ENCODE measurements around the gene DPF3.
A peak's percentile ranks its signal among the peaks of the same experiment; 100 is the strongest.

DPF3 gene

GRCh38 chr14:72839753-72840607 is 53.9 kb downstream of the DPF3 start:
- no peak for DNase-seq (ENCODE audit: low spot score)

GRCh38 chr14:72839351-72839750 is 54.5 kb downstream of the DPF3 start:
- DNase-seq (ENCODE audit: low spot score) = no peak

GRCh38 chr14:72836085-72836484 is 57.8 kb downstream of the DPF3 start:
- DNase-seq (ENCODE audit: low spot score) = no peak

- no peak for DNase-seq (ENCODE audit: low spot score)
Observed at GRCh38 chr14:72833174-72833573, 60.7 kb downstream of the DPF3 start.

- no peak for DNase-seq (ENCODE audit: low spot score)
Observed at GRCh38 chr14:72830786-72831594, 62.9 kb downstream of the DPF3 start.

- DNase-seq (ENCODE audit: low spot score) = no peak
Observed at GRCh38 chr14:72830356-72830755, 63.5 kb downstream of the DPF3 start.

- DNase-seq (ENCODE audit: low spot score) = no peak
Observed at GRCh38 chr14:72828604-72829003, 65.3 kb downstream of the DPF3 start.

GRCh38 chr14:72826039-72826438 is 67.9 kb downstream of the DPF3 start:
- no peak for DNase-seq (ENCODE audit: low spot score)

- no peak for DNase-seq (ENCODE audit: low spot score)
Observed at GRCh38 chr14:72825486-72825885, 68.4 kb downstream of the DPF3 start.

- DNase-seq (ENCODE audit: low spot score) = no peak
Observed at GRCh38 chr14:72824051-72824450, 69.8 kb downstream of the DPF3 start.

GRCh38 chr14:72822946-72823611 is 70.8 kb downstream of the DPF3 start:
- no peak for DNase-seq (ENCODE audit: low spot score)

GRCh38 chr14:72818998-72819397 is 74.9 kb downstream of the DPF3 start:
- no peak for DNase-seq (ENCODE audit: low spot score)

GRCh38 chr14:72816287-72816686 is 77.6 kb downstream of the DPF3 start:
- DNase-seq (ENCODE audit: low spot score) = no peak

GRCh38 chr14:72815430-72815829 is 78.5 kb downstream of the DPF3 start:
- DNase-seq (ENCODE audit: low spot score) = no peak

GRCh38 chr14:72812292-72812851 is 81.5 kb downstream of the DPF3 start:
- peak; percentile 70 for DNase-seq (ENCODE audit: low spot score)

- DNase-seq (ENCODE audit: low spot score) = no peak
Observed at GRCh38 chr14:72810201-72810600, 83.7 kb downstream of the DPF3 start.

- no peak for DNase-seq (ENCODE audit: low spot score)
Observed at GRCh38 chr14:72809063-72809462, 84.8 kb downstream of the DPF3 start.

- DNase-seq (ENCODE audit: low spot score) = no peak
Observed at GRCh38 chr14:72808564-72808963, 85.3 kb downstream of the DPF3 start.

- no peak for DNase-seq (ENCODE audit: low spot score)
Observed at GRCh38 chr14:72802588-72802946, 91.3 kb downstream of the DPF3 start.

GRCh38 chr14:72801836-72802587 is 91.9 kb downstream of the DPF3 start:
- DNase-seq (ENCODE audit: low spot score) = peak; percentile 67

- peak; percentile 97 for DNase-seq (ENCODE audit: low spot score)
Observed at GRCh38 chr14:72801381-72801812, 92.5 kb downstream of the DPF3 start.
